NB4 (cell line): ENCODE measurements around the gene ZIC4.

ENCODE experiments used
- CTCF ChIP-seq: IDR thresholded peaks from one replicate; pipeline ENCODE4 v1.5.1; 2012; ENCODE audit warnings: low read depth, low read length
- MAX ChIP-seq: IDR thresholded peaks from 2 replicates; pipeline ENCODE4 v1.6.1; 2011; ENCODE audit warnings: low read depth, low read length
- MYC ChIP-seq: IDR thresholded peaks from 2 replicates; pipeline ENCODE4 v1.6.1; 2011; ENCODE audit warnings: low read depth, low read length
- POLR2A ChIP-seq: IDR thresholded peaks from 2 replicates; pipeline ENCODE4 v1.6.1; 2011; ENCODE audit warnings: mild to moderate bottlenecking; ENCODE audit not compliant: insufficient read length; ENCODE audit errors: extremely low read depth

- TF ChIP-seq POLR2A (no peak), MAX (no peak), CTCF (no peak), MYC (no peak)
Observed at GRCh38 chr3:147404800-147405230, 1.5 kb downstream of the ZIC4 start.
